Natural killer cell (primary cell): ENCODE results near the gene SLIT1. TPM values are rescaled to one million over a fixed set of nuclear protein-coding genes. Genes with fewer than 3 reads are reported as not detected.

Experiments
- ATAC-seq, 3 donors: fragments of 150-1000 bp in 2 of 3; fragments of 200-7000 bp in 1 of 3; cut with Tn5 transposase; 1 replicate in 1 of 3; 2 replicates in 2 of 3; pipeline ENCODE4 v1.10.0; 2021; ENCODE audit warnings: mild to moderate bottlenecking in 2 of 3, moderate library complexity in 2 of 3
- DNase-seq, 2 donors: peaks; one replicate each; pipeline versions ENCODE4 v3.0.0 to v3.0.0-alpha.2; 2013 to 2021; ENCODE audit warnings: mixed read lengths in 1 of 2
- H3K27ac ChIP-seq: one replicate; pipeline ENCODE4 v1.5.1; 2013; ENCODE audit warnings: mild to moderate bottlenecking, low read length
- H3K27me3 ChIP-seq: one replicate; pipeline ENCODE4 v1.6.1; 2013; ENCODE audit warnings: low read length; ENCODE audit not compliant: control insufficient read depth, insufficient read depth
- H3K36me3 ChIP-seq: one replicate; pipeline ENCODE4 v1.6.1; 2013; ENCODE audit warnings: low read length; ENCODE audit not compliant: control insufficient read depth, insufficient read depth
- H3K4me1 ChIP-seq: one replicate; pipeline ENCODE4 v1.6.1; 2013; ENCODE audit warnings: low read length; ENCODE audit not compliant: control insufficient read depth, insufficient read depth
- H3K4me3 ChIP-seq: one replicate; pipeline ENCODE4 v1.5.1; 2013; ENCODE audit warnings: low read length
- H3K9me3 ChIP-seq: one replicate; pipeline ENCODE4 v1.6.1; 2013; ENCODE audit warnings: low read length; ENCODE audit not compliant: control insufficient read depth, insufficient read depth
- H3K27ac Mint-ChIP-seq, 2 donors: one replicate each; pipeline ENCODE4 v1.8.0; 2022; ENCODE audit warnings: mild to moderate bottlenecking in 2 of 2, mixed read lengths in 2 of 2, moderate library complexity in 1 of 2
- H3K27me3 Mint-ChIP-seq, 2 donors: one replicate each; pipeline ENCODE4 v1.8.0; 2022; ENCODE audit warnings: low read depth in 2 of 2, mixed read lengths in 2 of 2
- H3K36me3 Mint-ChIP-seq: one replicate; pipeline ENCODE4 v1.8.0; 2022; ENCODE audit warnings: mixed read lengths
- H3K4me1 Mint-ChIP-seq, 2 donors: one replicate each; pipeline ENCODE4 v1.8.0; 2022; ENCODE audit warnings: mixed read lengths in 2 of 2
- H3K4me3 Mint-ChIP-seq: one replicate; pipeline ENCODE4 v1.8.0; 2022; ENCODE audit warnings: mild to moderate bottlenecking, moderate library complexity, mixed read lengths
- H3K9me3 Mint-ChIP-seq, 2 donors: one replicate each; pipeline ENCODE4 v1.8.0; 2022; ENCODE audit warnings: mixed read lengths in 2 of 2
- CTCF ChIP-seq: fragments of 200-600 bp; IDR thresholded peaks from one replicate; pipeline ENCODE4 v1.8.0; 2022; ENCODE audit warnings: antibody characterized with exemption
- WGBS: methylation state at CpG from one replicate; pipeline ENCODE4 v1.1.7; 2013; ENCODE audit warnings: missing lambda C conversion rate; ENCODE audit not compliant: insufficient coverage; 5-methylcytosine and 5-hydroxymethylcytosine counted together
- intact Hi-C: fragments of 100-400 bp; cut with micrococcal nuclease; formaldehyde crosslinking; loops from one replicate; pipeline ENCODE4 v1.14.2; 2022
- total RNA-seq, 4 donors: library from RNA; stranded (reverse); fragments of 120-200 nt in 1 of 4; gene quantifications; one replicate each; pipeline versions ENCODE4 v1.2.3 to v1.2.4, GENCODE V29; 2013 to 2022

SLIT1 gene
- total RNA-seq, 3 donors from 2014 or later (not counting 1 experiment from before 2014, with no cell fraction given): 0.28 to 1.5 (median 1.1) TPM

- no peaks in the 10 kb centered on the region for H3K4me1 ChIP-seq
- peaks cover 3% of the 10 kb centered on the region for H3K9me3 ChIP-seq
- H3K36me3 ChIP-seq: no peaks in the 10 kb centered on the region
- no peak overlapping the region for H3K27ac ChIP-seq
- no peak overlapping the region for H3K4me3 ChIP-seq
- H3K27me3 ChIP-seq: no peaks in the 10 kb centered on the region
- ATAC-seq (no peak), DNase-seq (no peak)
- H3K9me3 Mint-ChIP-seq: no peaks in the 10 kb centered on the region
- no peak for TF ChIP-seq CTCF
- H3K27me3 Mint-ChIP-seq: no peaks in the 10 kb centered on the region
- intact Hi-C loops: no loop called here
- no peak overlapping the region for H3K27ac Mint-ChIP-seq
- no peaks in the 10 kb centered on the region for H3K36me3 Mint-ChIP-seq
- no peak overlapping the region for H3K4me3 Mint-ChIP-seq
- H3K4me1 Mint-ChIP-seq: no peaks in the 10 kb centered on the region
- 94% methylated on average over 16 of the region's 17 CpGs for WGBS
Measured at GRCh38 chr10:97001183-97001991, 184.4 kb downstream of the SLIT1 start.

GRCh38 chr10:97000487-97001182, 185.1 kb downstream of the SLIT1 start:
- H3K36me3 Mint-ChIP-seq: no peaks in the 10 kb centered on the region
- no peaks in the 10 kb centered on the region for H3K4me1 Mint-ChIP-seq
- Histone ChIP-seq H3K9me3 (no peaks in the 10 kb centered on the region), H3K27me3 (no peaks in the 10 kb centered on the region), H3K4me3 (no peak overlapping the region), H3K4me1 (no peaks in the 10 kb centered on the region), H3K27ac (no peak overlapping the region), H3K36me3 (no peaks in the 10 kb centered on the region)
- intact Hi-C loops: no loop called here
- no peaks in the 10 kb centered on the region for H3K27me3 Mint-ChIP-seq
- no peak overlapping the region for H3K27ac Mint-ChIP-seq
- H3K9me3 Mint-ChIP-seq: no peaks in the 10 kb centered on the region
- H3K4me3 Mint-ChIP-seq: no peak overlapping the region
- DNase-seq: no peak
- TF ChIP-seq CTCF: no peak
- WGBS: 92% methylated on average over 25 of the region's 25 CpGs
- no peak for ATAC-seq

GRCh38 chr10:96999987-97000386, 185.8 kb downstream of the SLIT1 start:
- ATAC-seq (no peak), DNase-seq (no peak)
- no peaks in the 10 kb centered on the region for H3K36me3 ChIP-seq
- H3K4me3 ChIP-seq: no peak overlapping the region
- TF ChIP-seq CTCF: no peak
- no peaks in the 10 kb centered on the region for H3K27me3 ChIP-seq
- Mint-ChIP-seq H3K9me3 (no peaks in the 10 kb centered on the region), H3K4me3 (no peak overlapping the region), H3K36me3 (no peaks in the 10 kb centered on the region), H3K27me3 (no peaks in the 10 kb centered on the region), H3K27ac (no peak overlapping the region), H3K4me1 (no peaks in the 10 kb centered on the region)
- H3K4me1 ChIP-seq: no peaks in the 10 kb centered on the region
- intact Hi-C loops: no loop called here
- no peak overlapping the region for H3K27ac ChIP-seq
- H3K9me3 ChIP-seq: no peaks in the 10 kb centered on the region
- WGBS: 91% methylated on average over 4 of the region's 4 CpGs
